NT2/D1 (cell line): Measurements from ENCODE around the gene BAAT.
A peak's percentile ranks its signal among the peaks of the same experiment; 100 is the strongest.

ENCODE experiments used
- DNase-seq: peaks from one replicate; pipeline ENCODE4 v3.0.0-alpha.2; 2011; ENCODE audit warnings: low read depth, low spot score
- H3K27me3 ChIP-seq: 2 replicates; pipeline ENCODE4 v1.6.0; 2011; ENCODE audit warnings: mild to moderate bottlenecking; ENCODE audit not compliant: insufficient read length, insufficient read depth
- H3K36me3 ChIP-seq: 2 replicates; pipeline ENCODE4 v1.6.1; 2011; ENCODE audit warnings: mild to moderate bottlenecking, low read length, mixed read lengths; ENCODE audit not compliant: insufficient read depth, insufficient read length
- H3K4me1 ChIP-seq: 2 replicates; pipeline ENCODE4 v1.5.1; 2011; ENCODE audit not compliant: insufficient read depth, insufficient read length
- H3K4me3 ChIP-seq: 2 replicates; pipeline ENCODE4 v1.5.1; 2011; ENCODE audit warnings: low read depth; ENCODE audit not compliant: insufficient read length
- H3K9ac ChIP-seq: 2 replicates; pipeline ENCODE4 v1.6.0; 2011; ENCODE audit warnings: low read depth; ENCODE audit not compliant: insufficient read length
- H3K9me3 ChIP-seq: 2 replicates; pipeline ENCODE4 v1.5.1; 2011; ENCODE audit warnings: mild to moderate bottlenecking, low read length; ENCODE audit not compliant: insufficient read depth
- SUZ12 ChIP-seq: IDR thresholded peaks from 2 replicates; pipeline ENCODE4 v1.6.1; 2011; ENCODE audit not compliant: insufficient read length, insufficient read depth; ENCODE audit errors: extremely low read depth
- YY1 ChIP-seq: IDR thresholded peaks from 2 replicates; pipeline ENCODE4 v1.6.1; 2011; ENCODE audit not compliant: insufficient read length, insufficient read depth
- ZNF274 ChIP-seq: IDR thresholded peaks from 2 replicates; pipeline ENCODE4 v1.6.1; 2011; ENCODE audit warnings: mild to moderate bottlenecking, low read depth, low read length

BAAT gene

GRCh38 chr9:101409079-101409477 lies 24.3 kb upstream of the BAAT start:
- TF ChIP-seq SUZ12, result no peak
- peak; percentile 3; the same call in 1 of the 2 replicates for TF ChIP-seq ZNF274
- H3K4me1 ChIP-seq, result no peaks in the 10 kb centered on the region
- H3K36me3 ChIP-seq, result peaks cover 61% of the 10 kb centered on the region
- peaks cover 70% of the 10 kb centered on the region for H3K9me3 ChIP-seq
- H3K9ac ChIP-seq, result no peak overlapping the region
- no peaks in the 10 kb centered on the region for H3K27me3 ChIP-seq
- H3K4me3 ChIP-seq, result no peak overlapping the region
- no peak for DNase-seq

GRCh38 chr9:101408374-101409078 lies 23.7 kb upstream of the BAAT start:
- Histone ChIP-seq H3K4me3 (no peak overlapping the region), H3K27me3 (no peaks in the 10 kb centered on the region), H3K4me1 (no peaks in the 10 kb centered on the region), H3K9me3 (peaks cover 76% of the 10 kb centered on the region), H3K36me3 (peaks cover 67% of the 10 kb centered on the region), H3K9ac (no peak overlapping the region)
- DNase-seq, result no peak
- no peak for TF ChIP-seq YY1
- peak; percentile 69 for TF ChIP-seq ZNF274

- Histone ChIP-seq H3K4me3 (no peak overlapping the region), H3K4me1 (no peaks in the 10 kb centered on the region), H3K36me3 (peaks cover 90% of the 10 kb centered on the region), H3K27me3 (no peaks in the 10 kb centered on the region), H3K9me3 (peaks cover 55% of the 10 kb centered on the region), H3K9ac (no peak overlapping the region)
- no peak for TF ChIP-seq YY1
- no peak for TF ChIP-seq SUZ12
- TF ChIP-seq ZNF274, result no peak
- DNase-seq, result no peak
These were observed 18.9 kb upstream of the BAAT start for GRCh38 chr9:101403516-101404285.

- H3K9me3 ChIP-seq, result peaks cover 31% of the 10 kb centered on the region
- no peaks in the 10 kb centered on the region for H3K4me1 ChIP-seq
- no peaks in the 10 kb centered on the region for H3K27me3 ChIP-seq
- DNase-seq, result no peak
- H3K9ac ChIP-seq, result no peak overlapping the region
- peaks cover 73% of the 10 kb centered on the region for H3K36me3 ChIP-seq
- TF ChIP-seq ZNF274 (no peak), SUZ12 (no peak), YY1 (no peak)
- H3K4me3 ChIP-seq, result no peak overlapping the region
These were observed 15.3 kb upstream of the BAAT start for GRCh38 chr9:101400120-101400519.

- no peak for TF ChIP-seq ZNF274
- TF ChIP-seq SUZ12, result no peak
- H3K4me3 ChIP-seq, result peak overlapping the region; percentile 85
- H3K9me3 ChIP-seq, result peaks cover 31% of the 10 kb centered on the region
- H3K36me3 ChIP-seq, result peaks cover 70% of the 10 kb centered on the region
- peak overlapping the region; percentile 88 for H3K9ac ChIP-seq
- DNase-seq, result no peak
- H3K4me1 ChIP-seq, result no peaks in the 10 kb centered on the region
- H3K27me3 ChIP-seq, result no peaks in the 10 kb centered on the region
These were observed 14.8 kb upstream of the BAAT start for GRCh38 chr9:101399643-101399970.

- Histone ChIP-seq H3K4me1 (no peaks in the 10 kb centered on the region), H3K9me3 (peaks cover 35% of the 10 kb centered on the region), H3K36me3 (peaks cover 70% of the 10 kb centered on the region), H3K27me3 (no peaks in the 10 kb centered on the region), H3K4me3 (peak overlapping the region; percentile 85), H3K9ac (peak overlapping the region; percentile 88)
- TF ChIP-seq YY1, result no peak
- TF ChIP-seq SUZ12, result no peak
- TF ChIP-seq ZNF274, result no peak
- DNase-seq, result no peak
These were observed 14.3 kb upstream of the BAAT start for GRCh38 chr9:101398930-101399642.
